HepG2 (cell line): ENCODE measurements around the gene RPS2. TPM values are rescaled to one million over a fixed set of nuclear protein-coding genes. Genes with fewer than 3 reads are reported as not detected.

Source experiments
- ATF6 ChIP-seq: sonication (generic); formaldehyde crosslinking; conservative IDR thresholded peaks from 2 replicates; pipeline ENCODE4 v1.4.0; 2020; ENCODE audit warnings: missing genetic modification reagents
- ETV5 ChIP-seq: IDR thresholded peaks from 2 replicates; pipeline ENCODE4 v1.6.1; 2018; ENCODE audit warnings: missing biosample characterization, missing genetic modification reagents, inconsistent platforms, borderline replicate concordance
- HIVEP1 ChIP-seq: sonication (generic); formaldehyde crosslinking; IDR thresholded peaks from 2 replicates; pipeline ENCODE4 v1.4.0; 2020; ENCODE audit warnings: mild to moderate bottlenecking, missing genetic modification reagents
- KDM6A ChIP-seq: IDR thresholded peaks from 2 replicates; pipeline ENCODE4 v1.6.1; 2016; ENCODE audit warnings: low read depth
- LBX2 ChIP-seq: sonication (generic); formaldehyde crosslinking; IDR thresholded peaks from 2 replicates; pipeline ENCODE4 v1.5.0; 2020; ENCODE audit warnings: missing genetic modification reagents, mild to moderate bottlenecking, borderline replicate concordance
- MBD4 ChIP-seq: IDR thresholded peaks from 2 replicates; pipeline ENCODE4 v1.6.1; 2012; ENCODE audit warnings: low read length, inconsistent platforms, borderline replicate concordance
- MIER3 ChIP-seq: IDR thresholded peaks from 2 replicates; pipeline ENCODE4 v1.6.1; 2016; ENCODE audit warnings: missing compliant biosample characterization, borderline replicate concordance
- NFE2L2 ChIP-seq: fragments of 150-350 bp; IDR thresholded peaks from 2 replicates; pipeline ENCODE4 v1.6.1; 2014; ENCODE audit warnings: low read length
- NRL ChIP-seq: sonication (generic); formaldehyde crosslinking; IDR thresholded peaks from 2 replicates; pipeline ENCODE4 v1.5.0; 2020; ENCODE audit warnings: missing genetic modification reagents, mild to moderate bottlenecking, moderate library complexity, borderline replicate concordance
- RARG ChIP-seq: sonication (generic); formaldehyde crosslinking; IDR thresholded peaks from 2 replicates; pipeline ENCODE4 v1.4.0; 2020; ENCODE audit warnings: low read depth, mild to moderate bottlenecking, missing genetic modification reagents
- RNF2 ChIP-seq: fragments of 450-650 bp; conservative IDR thresholded peaks from 2 replicates; pipeline ENCODE4 v1.6.1; 2016; ENCODE audit warnings: low read depth
- SP140L ChIP-seq: sonication (generic); formaldehyde crosslinking; IDR thresholded peaks from 2 replicates; pipeline ENCODE4 v1.4.0; 2020; ENCODE audit warnings: missing genetic modification reagents, borderline replicate concordance
- ZFP36 ChIP-seq: fragments of 150-350 bp; IDR thresholded peaks from 2 replicates; pipeline ENCODE4 v1.6.1; 2018; ENCODE audit warnings: borderline replicate concordance, low read length, low read depth; ENCODE audit not compliant: partially characterized antibody
- ZNF10 ChIP-seq: sonication (generic); formaldehyde crosslinking; IDR thresholded peaks from 2 replicates; pipeline ENCODE4 v1.4.0; 2020; ENCODE audit warnings: mild to moderate bottlenecking, low read depth, missing genetic modification reagents, borderline replicate concordance
- ZNF282 ChIP-seq: fragments of 450-650 bp; IDR thresholded peaks from 2 replicates; pipeline ENCODE4 v1.6.1; 2018; ENCODE audit not compliant: partially characterized antibody
- ZNF382 ChIP-seq: sonication (generic); formaldehyde crosslinking; IDR thresholded peaks from 2 replicates; pipeline ENCODE4 v1.5.0; 2020; ENCODE audit warnings: missing genetic modification reagents, mild to moderate bottlenecking, borderline replicate concordance
- ZNF629 ChIP-seq: sonication (generic); formaldehyde crosslinking; conservative IDR thresholded peaks from 2 replicates; pipeline ENCODE4 v1.5.0; 2020; ENCODE audit warnings: missing genetic modification reagents
- ZNF703 ChIP-seq: sonication (generic); formaldehyde crosslinking; IDR thresholded peaks from 2 replicates; pipeline ENCODE4 v1.5.1; 2020; ENCODE audit warnings: missing genetic modification reagents, mild to moderate bottlenecking, moderate library complexity, borderline replicate concordance
- ZNF75D ChIP-seq: sonication (generic); formaldehyde crosslinking; IDR thresholded peaks from 2 replicates; pipeline ENCODE4 v1.8.1; 2023; ENCODE audit warnings: missing genetic modification reagents, mild to moderate bottlenecking, borderline replicate concordance
- ZNF788 ChIP-seq: sonication (generic); formaldehyde crosslinking; IDR thresholded peaks from 2 replicates; pipeline ENCODE4 v1.5.0; 2020; ENCODE audit warnings: mild to moderate bottlenecking, missing genetic modification reagents, borderline replicate concordance
- ZNF790 ChIP-seq: sonication (generic); formaldehyde crosslinking; IDR thresholded peaks from 2 replicates; pipeline ENCODE4 v1.8.0; 2022; ENCODE audit warnings: missing genetic modification reagents, mild to moderate bottlenecking, borderline replicate concordance
- polyA plus RNA-seq, 8 experiments: library from polyadenylated mRNA; depleted of rRNA in 3 of 8; stranded (reverse) in 7 of 8; unstranded in 1 of 8; fragments of >200 nt; fragmentation: Illumina TruSeq in 4 of 8; extraction: Trizol in 4 of 8; gene quantifications; 2 replicates each; pipeline versions ENCODE4 v1.2.1 to v1.2.3, GENCODE V29; 2011 to 2016; ENCODE audit warnings: low read depth in 4 of 8, missing spikeins in 1 of 8, mixed read lengths in 1 of 8; ENCODE audit not compliant: insufficient read depth in 1 of 8
- total RNA-seq, 5 experiments: library from RNA; depleted of rRNA; stranded (reverse); fragments of >200 nt; fragmentation: Illumina TruSeq; extraction: Trizol; gene quantifications; 2 replicates each; pipeline ENCODE4 v1.2.3, GENCODE V29; 2016; ENCODE audit warnings: low read depth in 1 of 5
- TF ChIP-seq, protein P1 (sequence below): sonication (generic); formaldehyde crosslinking; IDR thresholded peaks from 2 replicates; pipeline ENCODE4 v1.4.0; 2020; ENCODE audit warnings: missing genetic modification reagents
- TF ChIP-seq, protein P2 (sequence below): sonication (generic); formaldehyde crosslinking; IDR thresholded peaks from 2 replicates; pipeline ENCODE4 v1.4.0; 2020; ENCODE audit warnings: missing genetic modification reagents; ENCODE audit errors: not compliant biosample characterization

Gene RPS2
- total and polyA plus RNA-seq, 2 of the 13 experiments (the other 11 are each of a cell fraction or from before 2014, with no cell fraction given), result 1,908 to 4,514 TPM

DNA sequence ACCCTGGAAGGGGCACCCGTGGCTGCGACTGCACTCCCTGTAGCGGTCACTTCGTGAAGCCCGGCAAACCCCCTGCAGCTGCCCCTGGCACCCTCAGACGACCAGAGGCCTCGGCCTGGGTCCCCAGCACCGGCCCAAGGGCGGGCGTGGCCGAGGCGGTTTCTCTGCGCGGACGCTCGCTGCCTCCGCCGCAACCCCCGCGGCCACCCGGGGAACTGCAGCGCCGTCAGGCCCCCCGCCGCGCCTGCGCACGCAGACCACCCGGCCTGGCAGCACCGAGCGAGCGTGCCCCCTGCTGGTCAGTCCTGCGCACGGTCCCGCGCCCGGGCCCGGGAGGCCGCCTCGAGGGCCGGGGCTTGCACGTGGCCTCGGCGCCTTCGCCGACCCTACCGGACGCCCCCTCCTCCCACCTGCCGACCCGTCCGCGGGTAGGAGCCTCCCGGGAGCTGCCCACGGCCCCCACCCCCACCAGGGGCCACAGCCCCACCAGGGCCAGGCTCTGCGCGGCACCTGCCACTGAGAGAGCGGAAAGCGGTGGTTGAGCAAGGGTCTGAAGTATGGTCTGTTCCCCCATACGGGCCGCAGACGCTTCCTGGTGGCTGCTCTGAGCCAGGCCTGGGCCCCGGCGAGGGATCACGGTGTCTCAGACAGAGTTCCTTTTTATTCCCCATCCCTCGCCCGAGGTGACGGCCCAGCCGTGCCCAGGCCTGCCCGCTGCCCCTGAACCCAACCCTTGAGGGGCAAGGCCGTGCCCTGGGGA lies 34.9 kb downstream of the RPS2 start (continued):
- TF ChIP-seq, protein P1, sequence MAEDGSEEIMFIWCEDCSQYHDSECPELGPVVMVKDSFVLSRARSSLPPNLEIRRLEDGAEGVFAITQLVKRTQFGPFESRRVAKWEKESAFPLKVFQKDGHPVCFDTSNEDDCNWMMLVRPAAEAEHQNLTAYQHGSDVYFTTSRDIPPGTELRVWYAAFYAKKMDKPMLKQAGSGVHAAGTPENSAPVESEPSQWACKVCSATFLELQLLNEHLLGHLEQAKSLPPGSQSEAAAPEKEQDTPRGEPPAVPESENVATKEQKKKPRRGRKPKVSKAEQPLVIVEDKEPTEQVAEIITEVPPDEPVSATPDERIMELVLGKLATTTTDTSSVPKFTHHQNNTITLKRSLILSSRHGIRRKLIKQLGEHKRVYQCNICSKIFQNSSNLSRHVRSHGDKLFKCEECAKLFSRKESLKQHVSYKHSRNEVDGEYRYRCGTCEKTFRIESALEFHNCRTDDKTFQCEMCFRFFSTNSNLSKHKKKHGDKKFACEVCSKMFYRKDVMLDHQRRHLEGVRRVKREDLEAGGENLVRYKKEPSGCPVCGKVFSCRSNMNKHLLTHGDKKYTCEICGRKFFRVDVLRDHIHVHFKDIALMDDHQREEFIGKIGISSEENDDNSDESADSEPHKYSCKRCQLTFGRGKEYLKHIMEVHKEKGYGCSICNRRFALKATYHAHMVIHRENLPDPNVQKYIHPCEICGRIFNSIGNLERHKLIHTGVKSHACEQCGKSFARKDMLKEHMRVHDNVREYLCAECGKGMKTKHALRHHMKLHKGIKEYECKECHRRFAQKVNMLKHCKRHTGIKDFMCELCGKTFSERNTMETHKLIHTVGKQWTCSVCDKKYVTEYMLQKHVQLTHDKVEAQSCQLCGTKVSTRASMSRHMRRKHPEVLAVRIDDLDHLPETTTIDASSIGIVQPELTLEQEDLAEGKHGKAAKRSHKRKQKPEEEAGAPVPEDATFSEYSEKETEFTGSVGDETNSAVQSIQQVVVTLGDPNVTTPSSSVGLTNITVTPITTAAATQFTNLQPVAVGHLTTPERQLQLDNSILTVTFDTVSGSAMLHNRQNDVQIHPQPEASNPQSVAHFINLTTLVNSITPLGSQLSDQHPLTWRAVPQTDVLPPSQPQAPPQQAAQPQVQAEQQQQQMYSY, result no peak
- TF ChIP-seq SP140L (CRISPR knock-in tag) (no peak), LBX2 (CRISPR knock-in tag) (peak; percentile 76; the same call in 1 of the 2 replicates), RNF2 (peak; percentile 96), ETV5 (CRISPR knock-in tag) (peak; percentile 26; the same call in 1 of the 2 replicates), ZNF10 (no peak), NFE2L2 (no peak), RARG (no peak), ZNF75D (CRISPR knock-in tag) (no peak), ZNF629 (CRISPR knock-in tag) (no peak), KDM6A (CRISPR knock-in tag) (no peak), ZNF790 (CRISPR knock-in tag) (no peak; the same call in 1 of the 2 replicates), ZFP36 (no peak), ZNF382 (no peak), NRL (CRISPR knock-in tag) (no peak), MIER3 (no peak), ZNF282 (no peak), MBD4 (no peak), HIVEP1 (CRISPR knock-in tag) (no peak), ZNF788 (CRISPR knock-in tag) (peak; percentile 57), ATF6 (peak; percentile 66; the same call in 1 of the 2 replicates), ZNF703 (CRISPR knock-in tag) (no peak)
- TF ChIP-seq, protein P2, sequence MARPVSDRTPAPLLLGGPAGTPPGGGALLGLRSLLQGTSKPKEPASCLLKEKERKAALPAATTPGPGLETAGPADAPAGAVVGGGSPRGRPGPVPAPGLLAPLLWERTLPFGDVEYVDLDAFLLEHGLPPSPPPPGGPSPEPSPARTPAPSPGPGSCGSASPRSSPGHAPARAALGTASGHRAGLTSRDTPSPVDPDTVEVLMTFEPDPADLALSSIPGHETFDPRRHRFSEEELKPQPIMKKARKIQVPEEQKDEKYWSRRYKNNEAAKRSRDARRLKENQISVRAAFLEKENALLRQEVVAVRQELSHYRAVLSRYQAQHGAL (CRISPR knock-in tag), result no peak
